Hypothalamus (tissue), 51 donors: ENCODE data around the gene MOGAT2.
"Not testable (repeated sequence)": the region's sequence is repeated elsewhere in the genome, so short reads cannot be mapped to it uniquely, and the experiment has no call there.

Experiments
- DNase-seq, 51 donors: peaks; one replicate each; lab custom pipeline; 2025; lab: John Stamatoyannopoulos, UW

Gene MOGAT2

GRCh38 chr11:75718419-75719339 lies 1.0 kb downstream of the MOGAT2 start:
- no peak for DNase-seq

DNA sequence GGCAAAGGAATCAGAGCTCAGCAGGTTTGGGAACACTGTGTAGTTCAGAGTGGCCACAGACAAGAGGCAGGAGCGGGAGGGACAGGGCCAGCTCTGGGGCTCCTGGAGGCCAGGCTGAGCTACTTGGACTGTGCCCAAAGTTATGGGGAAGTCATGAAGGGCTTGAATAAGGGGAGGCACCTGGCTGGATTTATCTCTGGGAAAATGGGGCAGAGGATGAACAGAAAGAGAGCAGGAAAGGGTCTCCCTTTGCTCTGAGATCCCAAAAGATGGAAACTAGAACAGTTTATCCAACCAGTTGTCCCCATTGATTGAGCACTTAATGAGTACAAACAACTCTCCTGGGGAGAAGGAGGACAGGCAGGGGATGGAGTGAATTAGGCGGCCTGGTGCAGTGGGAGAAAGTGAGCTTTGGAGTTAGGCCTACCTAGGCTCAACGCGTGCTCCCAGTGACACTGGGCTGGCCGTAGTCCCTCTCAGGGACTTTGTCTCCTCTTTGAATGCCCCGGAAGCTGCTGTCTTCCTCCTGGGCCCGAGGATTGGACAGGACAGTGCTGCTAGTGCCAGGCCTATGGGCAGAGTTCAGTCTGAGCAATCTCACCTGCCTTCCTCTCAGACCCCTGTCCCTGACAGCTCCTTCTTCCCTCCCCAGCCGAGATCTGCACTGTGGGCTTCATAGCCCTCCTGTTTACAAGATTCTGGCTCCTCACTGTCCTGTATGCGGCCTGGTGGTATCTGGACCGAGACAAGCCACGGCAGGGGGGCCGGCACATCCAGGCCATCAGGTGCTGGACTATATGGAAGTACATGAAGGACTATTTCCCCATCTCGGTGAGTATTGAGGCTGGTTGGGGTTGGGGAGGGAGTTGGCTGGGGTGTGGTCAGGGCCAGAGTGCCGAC lies 2.0 kb downstream of the MOGAT2 start:
- no peak for DNase-seq

DNA sequence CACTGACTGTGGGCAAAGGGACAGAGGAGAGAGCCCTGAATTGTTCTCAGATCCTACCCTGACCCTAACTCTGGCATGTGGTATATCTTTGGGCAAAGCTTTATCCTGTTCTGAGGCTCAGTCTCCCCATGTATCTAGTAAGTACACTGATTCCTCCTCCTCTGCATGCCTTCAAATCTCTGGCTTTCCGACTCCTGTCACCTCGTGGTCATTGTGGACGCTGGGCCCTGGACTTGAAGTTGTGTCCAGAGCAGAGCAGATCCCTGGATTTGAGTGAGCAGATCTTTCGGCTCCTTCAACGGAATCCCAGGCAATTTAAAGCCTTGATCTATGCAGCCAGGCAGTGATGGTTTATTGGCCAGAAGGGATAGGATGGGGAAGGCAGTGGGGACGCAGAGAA lies 3.0 kb downstream of the MOGAT2 start:
- no peak for DNase-seq

GRCh38 chr11:75721852-75722668 lies 4.4 kb downstream of the MOGAT2 start:
- DNase-seq = no peak

GRCh38 chr11:75722669-75723042 lies 5.0 kb downstream of the MOGAT2 start:
- DNase-seq = no peak

DNA sequence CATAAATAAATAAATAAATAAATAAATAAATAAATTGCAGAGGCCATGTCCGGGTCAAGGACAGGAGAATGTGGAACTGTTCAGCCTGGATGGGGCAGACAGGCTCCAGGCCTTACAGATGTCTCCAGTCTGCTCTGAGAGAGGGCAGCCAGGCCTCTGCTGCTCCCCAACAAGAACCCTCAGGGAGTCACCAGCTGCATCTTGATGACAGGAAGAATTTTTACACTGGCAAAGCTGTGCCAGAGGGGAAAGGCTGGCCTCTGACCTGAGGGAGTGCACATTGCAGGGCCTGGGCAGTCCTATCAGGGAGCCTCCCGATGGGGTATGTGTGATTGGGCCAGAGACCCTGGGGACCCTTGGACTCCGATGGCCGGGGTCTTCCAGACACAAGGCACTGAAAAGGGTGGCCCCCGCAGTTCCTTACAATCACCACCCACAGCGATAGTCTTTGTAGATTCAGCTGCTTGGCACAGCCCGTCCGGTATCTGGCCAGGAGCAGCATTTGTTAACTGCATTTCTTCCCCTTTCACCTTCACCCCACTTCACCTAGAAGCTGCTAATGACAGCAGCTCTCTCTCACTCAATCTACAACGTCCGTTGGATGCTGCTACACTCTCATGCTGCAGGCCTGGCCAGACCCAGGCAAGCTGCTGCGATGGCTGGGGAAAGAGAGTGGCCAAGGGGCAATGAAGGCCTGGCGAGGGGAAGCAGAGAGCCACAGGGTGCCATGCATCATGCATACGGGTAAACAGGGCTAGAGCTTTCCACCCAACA lies 8.1 kb downstream of the MOGAT2 start:
- no peak for DNase-seq

- DNase-seq = no peak
These were observed 11.4 kb downstream of the MOGAT2 start for GRCh38 chr11:75728992-75729391.

GRCh38 chr11:75731095-75731494 lies 13.5 kb downstream of the MOGAT2 start:
- no peak for DNase-seq

DNA sequence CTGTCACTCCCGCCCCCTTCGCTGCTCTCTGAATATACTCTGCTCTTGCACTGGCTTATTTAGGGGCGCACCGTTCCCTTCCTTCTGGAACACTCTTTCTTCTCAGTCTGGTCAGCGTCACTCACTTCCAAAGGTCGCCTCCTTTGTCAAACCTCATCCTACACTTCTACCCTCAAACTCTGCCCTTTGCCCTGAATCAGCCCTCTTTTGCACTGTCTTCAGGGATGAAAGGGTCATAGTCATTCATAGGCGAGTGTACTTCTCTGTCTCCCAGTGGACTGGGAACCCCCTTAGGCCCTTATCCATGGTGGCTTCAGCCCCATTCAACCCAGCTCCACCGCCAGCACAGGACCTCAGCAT lies 15.4 kb downstream of the MOGAT2 start:
- no peak for DNase-seq

GRCh38 chr11:75733431-75734107 lies 15.9 kb downstream of the MOGAT2 start:
- peak in 10 of 51 donors; percentile 4 to 46 (median 24) for DNase-seq

DNA sequence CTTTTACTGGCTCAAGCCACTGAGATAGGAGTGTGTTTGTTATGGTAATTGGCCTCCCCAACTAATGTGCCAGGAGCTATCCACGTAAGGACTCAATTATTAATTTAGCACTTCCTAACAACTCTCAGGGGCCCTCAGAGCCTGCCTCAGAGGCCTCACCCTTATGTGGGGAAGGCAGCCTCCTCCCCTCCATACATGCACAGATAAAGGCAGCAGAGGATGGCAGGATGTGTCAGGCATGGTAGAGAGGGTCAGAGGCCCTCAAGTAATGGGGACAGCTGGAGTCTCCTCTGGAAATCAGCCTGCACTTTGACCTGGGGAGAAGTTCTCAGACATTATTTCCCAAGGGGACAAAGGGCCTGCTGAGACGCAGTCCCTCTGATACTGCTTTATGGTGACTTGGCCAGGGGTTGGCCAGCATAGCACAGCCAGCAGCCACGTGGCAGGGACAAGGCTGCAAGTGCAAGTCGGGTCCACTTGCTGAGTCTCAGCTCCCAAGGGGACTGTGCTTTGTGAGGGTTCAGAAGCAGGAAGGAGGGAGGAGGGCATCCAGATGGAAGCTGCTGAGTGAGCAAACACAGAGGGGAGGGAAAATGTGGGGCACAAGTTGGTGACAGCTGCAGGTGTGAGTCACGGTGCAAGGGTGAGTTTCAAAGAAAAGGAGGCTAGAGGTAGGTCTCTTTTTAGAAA lies 17.0 kb downstream of the MOGAT2 start:
- DNase-seq = no peak

DNA sequence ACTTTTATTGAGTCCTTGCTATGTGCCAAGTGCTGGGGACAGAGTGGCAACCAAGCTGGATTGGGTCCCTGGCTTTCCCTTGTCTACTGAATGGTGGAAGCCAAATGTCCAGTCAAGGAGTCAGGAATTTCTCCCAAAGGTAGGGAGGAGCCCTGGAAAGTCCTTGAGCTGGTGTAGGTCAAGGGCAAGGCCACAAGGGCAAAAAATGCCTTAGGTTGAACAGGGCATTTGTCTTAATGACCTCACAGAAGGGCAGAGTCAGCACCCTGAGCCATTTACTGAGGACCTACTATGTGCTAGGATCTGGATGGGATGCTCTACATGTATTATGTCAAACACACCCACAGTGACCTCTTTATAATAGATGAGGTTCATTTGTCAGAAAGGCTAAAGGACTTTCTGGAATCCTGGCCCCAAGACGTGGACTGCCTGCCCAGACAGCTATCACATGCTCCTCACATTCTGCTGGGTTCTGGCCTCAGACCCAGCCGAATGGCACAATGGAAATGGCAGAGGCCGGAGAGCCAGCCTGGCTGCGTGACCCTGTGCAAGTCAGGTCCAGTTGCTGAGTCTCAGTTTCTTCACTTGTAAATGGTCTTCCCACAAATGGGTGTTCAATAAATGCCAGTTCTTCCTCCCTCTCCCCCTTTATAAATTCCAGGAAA lies 17.7 kb downstream of the MOGAT2 start:
- no peak for DNase-seq

DNA sequence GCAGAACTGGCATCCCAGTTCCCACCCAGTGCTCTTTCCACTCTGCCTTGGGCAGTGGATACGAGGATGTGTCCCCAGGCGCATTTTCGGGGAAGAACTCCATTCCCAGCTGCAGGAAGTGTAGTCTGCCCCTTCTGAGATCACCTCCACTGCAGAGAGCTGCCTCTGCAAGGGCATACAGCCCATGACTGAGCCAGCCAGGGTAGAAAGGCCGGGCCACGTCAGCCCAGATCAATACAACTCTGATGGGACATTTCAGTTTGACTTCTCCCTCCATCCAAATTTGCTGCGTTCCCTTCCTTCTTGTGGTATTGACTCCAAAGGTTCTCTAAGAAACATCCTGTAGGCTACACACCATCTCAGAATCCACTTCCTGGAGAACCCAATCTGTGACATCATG lies 19.7 kb downstream of the MOGAT2 start:
- DNase-seq = no peak

DNA sequence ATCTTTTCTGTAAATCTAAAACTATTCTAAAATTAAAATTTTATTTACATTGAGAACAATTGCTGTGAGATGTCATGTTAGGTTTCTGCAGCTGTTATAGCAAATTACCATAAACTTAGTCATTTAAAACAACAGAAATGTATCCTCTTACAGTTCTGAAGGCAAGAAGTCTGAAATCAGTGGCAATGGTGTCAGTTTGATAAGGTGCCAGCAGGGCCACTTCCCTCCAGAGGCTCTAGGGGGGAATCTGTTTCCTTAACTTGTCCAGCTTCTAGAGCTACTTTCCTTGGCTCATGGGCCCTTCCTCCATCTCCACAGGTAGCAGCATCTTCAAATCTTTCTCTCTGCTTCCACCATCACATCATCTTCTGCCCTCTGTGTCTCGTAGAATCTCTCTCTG lies 23.0 kb downstream of the MOGAT2 start:
- no peak for DNase-seq

GRCh38 chr11:75743159-75743558 lies 25.5 kb downstream of the MOGAT2 start:
- DNase-seq = not testable (repeated sequence)

- DNase-seq = no peak
These were observed 26.3 kb downstream of the MOGAT2 start for GRCh38 chr11:75743711-75744563.

GRCh38 chr11:75745807-75746206 lies 28.2 kb downstream of the MOGAT2 start:
- no peak for DNase-seq
